Ectodermal cell (in vitro differentiated cells): Measurements from ENCODE around the gene MEIS1.
"Not testable (repeated sequence)": the region's sequence is repeated elsewhere in the genome, so short reads cannot be mapped to it uniquely, and the experiment has no call there.

Experiments used
- H3K27ac ChIP-seq: 2 replicates; pipeline ENCODE4 v1.7.0; 2013; ENCODE audit warnings: mild to moderate bottlenecking, low read depth, low read length; ENCODE audit not compliant: insufficient read depth, poor library complexity, severe bottlenecking
- H3K27me3 ChIP-seq: 2 replicates; pipeline ENCODE4 v1.7.0; 2013; ENCODE audit warnings: mild to moderate bottlenecking, low read length; ENCODE audit not compliant: insufficient read depth, control insufficient read depth, poor library complexity, severe bottlenecking
- H3K36me3 ChIP-seq: one replicate; pipeline ENCODE4 v1.7.0; 2013; ENCODE audit warnings: low read length; ENCODE audit not compliant: control insufficient read depth, insufficient read depth
- H3K4me1 ChIP-seq: one replicate; pipeline ENCODE4 v1.7.0; 2013; ENCODE audit warnings: low read length; ENCODE audit not compliant: control insufficient read depth, insufficient read depth
- H3K4me3 ChIP-seq: 2 replicates; pipeline ENCODE4 v1.7.0; 2013; ENCODE audit warnings: low read depth, low read length, control low read depth; ENCODE audit not compliant: insufficient read depth
- H3K9me3 ChIP-seq: 2 replicates; pipeline ENCODE4 v1.7.0; 2013; ENCODE audit warnings: mild to moderate bottlenecking, low read length, moderate library complexity; ENCODE audit not compliant: control insufficient read depth
- WGBS, 2 experiments: methylation state at CpG; one replicate each; pipeline ENCODE4 v1.1.7; 2013; ENCODE audit warnings: missing lambda C conversion rate in 2 of 2; 5-methylcytosine and 5-hydroxymethylcytosine counted together

The MEIS1 gene

GRCh38 chr2:66469214-66469902 is 34.4 kb downstream of the MEIS1 start:
- WGBS, 2 experiments = 58 to 62% methylated on average over 11 of the region's 11 CpGs
- no peak overlapping the region for H3K27ac ChIP-seq

GRCh38 chr2:66470199-66470598 is 35.3 kb downstream of the MEIS1 start:
- 87 to 93% methylated on average over 1 to 2 of the region's 2 CpGs for WGBS, 2 experiments
- Histone ChIP-seq H3K9me3 (no peaks in the 10 kb centered on the region), H3K27ac (no peak overlapping the region)

More at GRCh38 chr2:66469214-66469902, 34.4 kb downstream of the MEIS1 start:
- Histone ChIP-seq H3K27me3 (no peaks in the 10 kb centered on the region), H3K4me1 (peaks cover 10% of the 10 kb centered on the region), H3K4me3 (no peak overlapping the region), H3K36me3 (no peaks in the 10 kb centered on the region), H3K9me3 (no peaks in the 10 kb centered on the region)

GRCh38 chr2:66472225-66472843 is 37.4 kb downstream of the MEIS1 start:
- H3K4me1 ChIP-seq = peaks cover 10% of the 10 kb centered on the region
- no peaks in the 10 kb centered on the region for H3K27me3 ChIP-seq
- no peaks in the 10 kb centered on the region for H3K36me3 ChIP-seq
- no peak overlapping the region for H3K4me3 ChIP-seq
- no peaks in the 10 kb centered on the region for H3K9me3 ChIP-seq
- 94 to 95% methylated on average over 4 to 5 of the region's 5 CpGs for WGBS, 2 experiments
- no peak overlapping the region for H3K27ac ChIP-seq

More at GRCh38 chr2:66470199-66470598, 35.3 kb downstream of the MEIS1 start:
- Histone ChIP-seq H3K36me3 (no peaks in the 10 kb centered on the region), H3K4me3 (no peak overlapping the region), H3K4me1 (peaks cover 10% of the 10 kb centered on the region), H3K27me3 (no peaks in the 10 kb centered on the region)

GRCh38 chr2:66477135-66477842 is 42.4 kb downstream of the MEIS1 start:
- Histone ChIP-seq H3K9me3 (no peaks in the 10 kb centered on the region), H3K27me3 (no peaks in the 10 kb centered on the region), H3K36me3 (no peaks in the 10 kb centered on the region), H3K27ac (no peak overlapping the region), H3K4me3 (no peak overlapping the region), H3K4me1 (peaks cover 7% of the 10 kb centered on the region)
- whole genome bisulfite sequencing, 2 experiments = 92 to 95% methylated on average over 4 of the region's 4 CpGs

GRCh38 chr2:66478299-66478698 is 43.4 kb downstream of the MEIS1 start:
- 94 to 97% methylated on average over 3 of the region's 3 CpGs for WGBS, 2 experiments
- H3K36me3 ChIP-seq = no peaks in the 10 kb centered on the region
- no peak overlapping the region for H3K4me3 ChIP-seq
- no peaks in the 10 kb centered on the region for H3K27me3 ChIP-seq
- H3K4me1 ChIP-seq = peaks cover 7% of the 10 kb centered on the region
- H3K27ac ChIP-seq = no peak overlapping the region
- no peaks in the 10 kb centered on the region for H3K9me3 ChIP-seq

- Histone ChIP-seq H3K36me3 (no peaks in the 10 kb centered on the region), H3K27ac (no peak overlapping the region), H3K27me3 (no peaks in the 10 kb centered on the region), H3K9me3 (no peaks in the 10 kb centered on the region), H3K4me3 (no peak overlapping the region), H3K4me1 (peaks cover 7% of the 10 kb centered on the region)
- 81 to 92% methylated on average over 2 of the region's 2 CpGs for WGBS, 2 experiments
Measured at GRCh38 chr2:66478731-66479316, 43.9 kb downstream of the MEIS1 start.

GRCh38 chr2:66481100-66481549 is 46.2 kb downstream of the MEIS1 start:
- 52% methylated on average over 2 of the region's 2 CpGs for WGBS, 2 experiments
- H3K27me3 ChIP-seq = no peaks in the 10 kb centered on the region
- H3K27ac ChIP-seq = peak overlapping the region; percentile 37
- peaks cover 7% of the 10 kb centered on the region for H3K4me1 ChIP-seq
- no peaks in the 10 kb centered on the region for H3K9me3 ChIP-seq
- H3K36me3 ChIP-seq = no peaks in the 10 kb centered on the region
- no peak overlapping the region for H3K4me3 ChIP-seq

GRCh38 chr2:66485252-66485651 is 50.3 kb downstream of the MEIS1 start:
- H3K27me3 ChIP-seq, H3K9me3 ChIP-seq, H3K36me3 ChIP-seq, H3K27ac ChIP-seq, H3K4me3 ChIP-seq: not testable (repeated sequence)
- peaks cover 22% of the 10 kb centered on the region for H3K4me1 ChIP-seq
- WGBS, 2 experiments = 84 to 96% methylated on average over 2 of the region's 2 CpGs

- whole genome bisulfite sequencing, 2 experiments = 89% methylated on average over 1 of the region's 1 CpG; no CpG with 5 or more reads in 1 of the 2 experiments
- no peak overlapping the region for H3K4me3 ChIP-seq
- H3K27ac ChIP-seq = no peak overlapping the region
- no peaks in the 10 kb centered on the region for H3K27me3 ChIP-seq
- no peaks in the 10 kb centered on the region for H3K36me3 ChIP-seq
- peaks cover 23% of the 10 kb centered on the region for H3K4me1 ChIP-seq
- H3K9me3 ChIP-seq = no peaks in the 10 kb centered on the region
Measured at GRCh38 chr2:66488946-66489345, 54.0 kb downstream of the MEIS1 start.

- whole genome bisulfite sequencing, 2 experiments = 71 to 84% methylated on average over 1 of the region's 1 CpG
- no peaks in the 10 kb centered on the region for H3K9me3 ChIP-seq
- no peaks in the 10 kb centered on the region for H3K36me3 ChIP-seq
- no peak overlapping the region for H3K4me3 ChIP-seq
- H3K4me1 ChIP-seq = peaks cover 23% of the 10 kb centered on the region
- H3K27me3 ChIP-seq = no peaks in the 10 kb centered on the region
- no peak overlapping the region for H3K27ac ChIP-seq
Measured at GRCh38 chr2:66489436-66489835, 54.5 kb downstream of the MEIS1 start.
